Osteocyte (in vitro differentiated cells): ENCODE results near the gene CCNY. TPM values are rescaled to one million over a fixed set of nuclear protein-coding genes. Genes with fewer than 3 reads are reported as not detected.

Experiments
- DNase-seq: peaks from one replicate; pipeline ENCODE4 v3.0.0; 2021; ENCODE audit warnings: mixed read lengths; ENCODE audit not compliant: unreplicated experiment; ENCODE audit errors: extremely low spot score
- H3K27ac Mint-ChIP-seq: one replicate; pipeline ENCODE4 v1.8.0; 2021; ENCODE audit warnings: mild to moderate bottlenecking, mixed read lengths; ENCODE audit not compliant: unreplicated experiment
- H3K27me3 Mint-ChIP-seq: one replicate; pipeline ENCODE4 v1.8.0; 2021; ENCODE audit warnings: mixed read lengths; ENCODE audit not compliant: unreplicated experiment
- H3K36me3 Mint-ChIP-seq: one replicate; pipeline ENCODE4 v1.8.0; 2021; ENCODE audit warnings: mixed read lengths; ENCODE audit not compliant: unreplicated experiment
- H3K4me1 Mint-ChIP-seq: one replicate; pipeline ENCODE4 v1.8.0; 2021; ENCODE audit warnings: mixed read lengths; ENCODE audit not compliant: unreplicated experiment
- H3K4me3 Mint-ChIP-seq: one replicate; pipeline ENCODE4 v1.8.0; 2021; ENCODE audit warnings: mild to moderate bottlenecking, moderate library complexity, mixed read lengths; ENCODE audit not compliant: unreplicated experiment
- H3K9me3 Mint-ChIP-seq: one replicate; pipeline ENCODE4 v1.8.0; 2021; ENCODE audit warnings: mixed read lengths; ENCODE audit not compliant: unreplicated experiment
- CTCF ChIP-seq: fragments of 200-600 bp; sonication (generic); IDR thresholded peaks from 2 replicates; pipeline ENCODE4 v1.5.0; 2021; ENCODE audit warnings: antibody characterized with exemption, mild to moderate bottlenecking, moderate library complexity
- total RNA-seq: library from RNA; stranded (reverse); gene quantifications from 2 replicates; pipeline ENCODE4 v1.2.1, GENCODE V29; 2021

The CCNY gene
- total RNA-seq, 1 donor from 2014 or later, result 76.4 TPM

GRCh38 chr10:35449944-35450343 is 113.6 kb downstream of the CCNY start:
- H3K9me3 Mint-ChIP-seq, result peaks cover 6% of the 10 kb centered on the region
- H3K4me3 Mint-ChIP-seq, result no peak overlapping the region
- H3K4me1 Mint-ChIP-seq, result peaks cover 78% of the 10 kb centered on the region
- no peak for DNase-seq
- H3K27ac Mint-ChIP-seq, result no peak overlapping the region
- no peak for TF ChIP-seq CTCF
- H3K36me3 Mint-ChIP-seq, result no peaks in the 10 kb centered on the region
- H3K27me3 Mint-ChIP-seq, result no peaks in the 10 kb centered on the region

GRCh38 chr10:35451151-35452016 is 115.1 kb downstream of the CCNY start:
- no peak for DNase-seq
- no peaks in the 10 kb centered on the region for H3K9me3 Mint-ChIP-seq
- H3K4me1 Mint-ChIP-seq, result peaks cover 75% of the 10 kb centered on the region
- no peak for TF ChIP-seq CTCF
- H3K27me3 Mint-ChIP-seq, result no peaks in the 10 kb centered on the region
- H3K27ac Mint-ChIP-seq, result peak overlapping the region; percentile 12
- H3K4me3 Mint-ChIP-seq, result no peak overlapping the region
- H3K36me3 Mint-ChIP-seq, result no peaks in the 10 kb centered on the region

GRCh38 chr10:35452171-35452570 is 115.9 kb downstream of the CCNY start:
- Mint-ChIP-seq H3K27ac (peak overlapping the region; percentile 6), H3K4me1 (peaks cover 67% of the 10 kb centered on the region), H3K27me3 (no peaks in the 10 kb centered on the region), H3K4me3 (no peak overlapping the region), H3K36me3 (no peaks in the 10 kb centered on the region), H3K9me3 (no peaks in the 10 kb centered on the region)
- no peak for DNase-seq
- no peak for TF ChIP-seq CTCF

- H3K9me3 Mint-ChIP-seq, result no peaks in the 10 kb centered on the region
- H3K27ac Mint-ChIP-seq, result no peak overlapping the region
- H3K36me3 Mint-ChIP-seq, result no peaks in the 10 kb centered on the region
- H3K4me1 Mint-ChIP-seq, result peaks cover 64% of the 10 kb centered on the region
- TF ChIP-seq CTCF, result no peak
- H3K27me3 Mint-ChIP-seq, result no peaks in the 10 kb centered on the region
- no peak for DNase-seq
- H3K4me3 Mint-ChIP-seq, result no peak overlapping the region
Observed at GRCh38 chr10:35452847-35453246, 116.5 kb downstream of the CCNY start.

GRCh38 chr10:35453855-35454532 is 117.7 kb downstream of the CCNY start:
- DNase-seq, result no peak
- TF ChIP-seq CTCF, result no peak

More at GRCh38 chr10:35453855-35454532, 117.7 kb downstream of the CCNY start:
- Mint-ChIP-seq H3K4me1 (peaks cover 64% of the 10 kb centered on the region), H3K27me3 (no peaks in the 10 kb centered on the region), H3K9me3 (no peaks in the 10 kb centered on the region), H3K27ac (peak overlapping the region; percentile 75), H3K36me3 (no peaks in the 10 kb centered on the region), H3K4me3 (no peak overlapping the region)
